OCI-LY1 (cell line): ENCODE measurements around the gene SLC25A18.

Experiments
- CTCF ChIP-seq: fragments of 200-600 bp; sonication (generic), shearing (Covaris generic); IDR thresholded peaks from 2 replicates; pipeline ENCODE4 v1.5.1; 2017; ENCODE audit warnings: mild to moderate bottlenecking, antibody characterized with exemption, low read length, moderate library complexity, mixed read lengths
- EZH2 ChIP-seq: fragments of 200-600 bp; sonication (generic), shearing (Covaris generic); IDR thresholded peaks from 2 replicates; pipeline ENCODE4 v1.8.0; 2017; ENCODE audit warnings: borderline replicate concordance, mixed run types, mild to moderate bottlenecking, antibody characterized with exemption, low read length, moderate library complexity, mixed read lengths

GRCh38 chr22:17513612-17514011 lies 49.7 kb upstream of the SLC25A18 start:
- TF ChIP-seq EZH2 (no peak), CTCF (no peak)
